Endothelial cell of umbilical vein (primary cell): Measurements from ENCODE around the gene MRPL34.
A peak's percentile ranks its signal among the peaks of the same experiment; 100 is the strongest.

Source experiments
- EZH2 ChIP-seq: IDR thresholded peaks from 2 replicates; pipeline ENCODE4 v1.6.1; 2012; ENCODE audit warnings: borderline replicate concordance, low read depth, mild to moderate bottlenecking, moderate library complexity, low read length, inconsistent platforms; ENCODE audit not compliant: severe bottlenecking
- FOS ChIP-seq: IDR thresholded peaks from 2 replicates; pipeline ENCODE4 v1.6.1; 2011; ENCODE audit warnings: mild to moderate bottlenecking, low read length, moderate library complexity, borderline replicate concordance; ENCODE audit not compliant: insufficient read depth
- GATA2 ChIP-seq: IDR thresholded peaks from 2 replicates; pipeline ENCODE4 v1.7.0; 2011; ENCODE audit warnings: low read depth, mild to moderate bottlenecking, moderate library complexity, mixed read lengths, low read length; ENCODE audit not compliant: insufficient read length, insufficient read depth
- JUN ChIP-seq: IDR thresholded peaks from 2 replicates; pipeline ENCODE4 v1.6.1; 2011; ENCODE audit warnings: borderline replicate concordance, low read depth; ENCODE audit not compliant: insufficient read length, insufficient read depth
- MYC ChIP-seq: IDR thresholded peaks from one replicate; pipeline ENCODE4 v1.6.1; 2011; ENCODE audit warnings: mild to moderate bottlenecking, low read depth, low read length
- POLR2A ChIP-seq: IDR thresholded peaks from 2 replicates; pipeline ENCODE4 v1.6.1; 2012; ENCODE audit warnings: low read depth, mild to moderate bottlenecking, control low read depth, low read length
- POLR2AphosphoS5 ChIP-seq: IDR thresholded peaks from 2 replicates; pipeline ENCODE4 v1.6.1; 2012; ENCODE audit warnings: low read depth, mild to moderate bottlenecking, control low read depth, low read length, moderate library complexity; ENCODE audit not compliant: insufficient read depth
- TF ChIP-seq, protein P1 (sequence below), 2 donors: IDR thresholded peaks; 1 replicate in 1 of 2; 2 replicates in 1 of 2; pipeline ENCODE4 v1.5.1; 2011; ENCODE audit warnings: low read length in 2 of 2, mild to moderate bottlenecking in 2 of 2, moderate library complexity in 2 of 2, control low read depth in 1 of 2, inconsistent platforms in 1 of 2, low read depth in 1 of 2; ENCODE audit not compliant: insufficient read depth in 1 of 2; ENCODE audit errors: extremely low read depth in 1 of 2
- TF ChIP-seq, protein P2 (sequence below): IDR thresholded peaks from 2 replicates; pipeline ENCODE4 v1.6.1; 2011; ENCODE audit not compliant: insufficient read depth, insufficient read length

DNA sequence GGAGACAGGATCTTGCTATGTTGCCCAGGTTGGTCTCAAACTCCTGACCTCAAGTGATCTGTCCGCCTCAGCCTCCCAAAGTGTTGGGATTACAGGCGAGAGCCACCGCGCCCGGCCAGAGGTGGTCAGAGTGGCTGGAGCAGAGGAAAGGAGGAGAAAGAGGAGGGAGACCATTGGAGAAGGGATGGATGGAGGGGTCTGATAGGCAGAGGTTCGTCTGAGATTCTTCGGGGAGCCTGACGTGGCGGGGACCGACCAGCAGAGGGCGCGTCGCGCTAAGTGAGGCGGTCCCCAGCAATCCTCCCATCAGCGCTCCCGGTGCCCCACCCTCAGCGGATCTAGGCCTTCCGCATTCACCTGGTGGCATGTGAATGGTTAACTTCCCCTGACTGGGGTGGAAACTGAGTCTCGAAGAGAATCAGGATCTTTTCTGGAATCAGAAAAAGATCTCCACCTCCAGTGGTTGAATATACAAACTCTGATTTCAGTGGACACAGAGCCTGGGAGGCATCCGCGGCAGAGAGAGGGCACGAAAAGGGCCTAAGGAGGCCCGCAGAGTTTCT lies 40.5 kb downstream of the MRPL34 start:
- TF ChIP-seq POLR2AphosphoS5 (peak; percentile 20), EZH2 (no peak), GATA2 (no peak), POLR2A (no peak), JUN (no peak), MYC (no peak), FOS (no peak)
- TF ChIP-seq, protein P1, sequence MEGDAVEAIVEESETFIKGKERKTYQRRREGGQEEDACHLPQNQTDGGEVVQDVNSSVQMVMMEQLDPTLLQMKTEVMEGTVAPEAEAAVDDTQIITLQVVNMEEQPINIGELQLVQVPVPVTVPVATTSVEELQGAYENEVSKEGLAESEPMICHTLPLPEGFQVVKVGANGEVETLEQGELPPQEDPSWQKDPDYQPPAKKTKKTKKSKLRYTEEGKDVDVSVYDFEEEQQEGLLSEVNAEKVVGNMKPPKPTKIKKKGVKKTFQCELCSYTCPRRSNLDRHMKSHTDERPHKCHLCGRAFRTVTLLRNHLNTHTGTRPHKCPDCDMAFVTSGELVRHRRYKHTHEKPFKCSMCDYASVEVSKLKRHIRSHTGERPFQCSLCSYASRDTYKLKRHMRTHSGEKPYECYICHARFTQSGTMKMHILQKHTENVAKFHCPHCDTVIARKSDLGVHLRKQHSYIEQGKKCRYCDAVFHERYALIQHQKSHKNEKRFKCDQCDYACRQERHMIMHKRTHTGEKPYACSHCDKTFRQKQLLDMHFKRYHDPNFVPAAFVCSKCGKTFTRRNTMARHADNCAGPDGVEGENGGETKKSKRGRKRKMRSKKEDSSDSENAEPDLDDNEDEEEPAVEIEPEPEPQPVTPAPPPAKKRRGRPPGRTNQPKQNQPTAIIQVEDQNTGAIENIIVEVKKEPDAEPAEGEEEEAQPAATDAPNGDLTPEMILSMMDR (IDR thresholded peaks at IDR 0.05; ENCODE audit: extremely low read depth in 1 of 2, insufficient read depth in 1 of 2, low read depth in 1 of 2, low read length in 2 of 2): peak; percentile 86 to 96
- TF ChIP-seq, protein P2, sequence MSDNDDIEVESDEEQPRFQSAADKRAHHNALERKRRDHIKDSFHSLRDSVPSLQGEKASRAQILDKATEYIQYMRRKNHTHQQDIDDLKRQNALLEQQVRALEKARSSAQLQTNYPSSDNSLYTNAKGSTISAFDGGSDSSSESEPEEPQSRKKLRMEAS: no peak
